22Rv1 (cell line): ENCODE measurements around the gene TBC1D2.
"Not testable (repeated sequence)": the region's sequence is repeated elsewhere in the genome, so short reads cannot be mapped to it uniquely, and the experiment has no call there.

ENCODE experiments used
- ZFX ChIP-seq: fragments of 450-650 bp; IDR thresholded peaks from 2 replicates; pipeline ENCODE4 v1.6.1; 2017; ENCODE audit warnings: antibody characterized with exemption, borderline replicate concordance
- TF ChIP-seq, protein P1 (sequence below): fragments of 450-650 bp; IDR thresholded peaks from 2 replicates; pipeline ENCODE4 v1.5.1; 2017; ENCODE audit warnings: mild to moderate bottlenecking

- TF ChIP-seq, protein P1, sequence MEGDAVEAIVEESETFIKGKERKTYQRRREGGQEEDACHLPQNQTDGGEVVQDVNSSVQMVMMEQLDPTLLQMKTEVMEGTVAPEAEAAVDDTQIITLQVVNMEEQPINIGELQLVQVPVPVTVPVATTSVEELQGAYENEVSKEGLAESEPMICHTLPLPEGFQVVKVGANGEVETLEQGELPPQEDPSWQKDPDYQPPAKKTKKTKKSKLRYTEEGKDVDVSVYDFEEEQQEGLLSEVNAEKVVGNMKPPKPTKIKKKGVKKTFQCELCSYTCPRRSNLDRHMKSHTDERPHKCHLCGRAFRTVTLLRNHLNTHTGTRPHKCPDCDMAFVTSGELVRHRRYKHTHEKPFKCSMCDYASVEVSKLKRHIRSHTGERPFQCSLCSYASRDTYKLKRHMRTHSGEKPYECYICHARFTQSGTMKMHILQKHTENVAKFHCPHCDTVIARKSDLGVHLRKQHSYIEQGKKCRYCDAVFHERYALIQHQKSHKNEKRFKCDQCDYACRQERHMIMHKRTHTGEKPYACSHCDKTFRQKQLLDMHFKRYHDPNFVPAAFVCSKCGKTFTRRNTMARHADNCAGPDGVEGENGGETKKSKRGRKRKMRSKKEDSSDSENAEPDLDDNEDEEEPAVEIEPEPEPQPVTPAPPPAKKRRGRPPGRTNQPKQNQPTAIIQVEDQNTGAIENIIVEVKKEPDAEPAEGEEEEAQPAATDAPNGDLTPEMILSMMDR, result not testable (repeated sequence)
- TF ChIP-seq ZFX, result not testable (repeated sequence)
Observed at GRCh38 chr9:98267556-98267955, 12.1 kb upstream of the TBC1D2 start.
